GM18870 (cell line): ENCODE data around the gene PHACTR1.
"Not testable (repeated sequence)": the region's sequence is repeated elsewhere in the genome, so short reads cannot be mapped to it uniquely, and the experiment has no call there.

ENCODE experiments used
- ATAC-seq: cut with Tn5 transposase; IDR thresholded peaks from one replicate; pipeline ENCODE4 v1.9.1; 2021; ENCODE audit warnings: moderate library complexity; ENCODE audit not compliant: unreplicated experiment

Gene PHACTR1

DNA sequence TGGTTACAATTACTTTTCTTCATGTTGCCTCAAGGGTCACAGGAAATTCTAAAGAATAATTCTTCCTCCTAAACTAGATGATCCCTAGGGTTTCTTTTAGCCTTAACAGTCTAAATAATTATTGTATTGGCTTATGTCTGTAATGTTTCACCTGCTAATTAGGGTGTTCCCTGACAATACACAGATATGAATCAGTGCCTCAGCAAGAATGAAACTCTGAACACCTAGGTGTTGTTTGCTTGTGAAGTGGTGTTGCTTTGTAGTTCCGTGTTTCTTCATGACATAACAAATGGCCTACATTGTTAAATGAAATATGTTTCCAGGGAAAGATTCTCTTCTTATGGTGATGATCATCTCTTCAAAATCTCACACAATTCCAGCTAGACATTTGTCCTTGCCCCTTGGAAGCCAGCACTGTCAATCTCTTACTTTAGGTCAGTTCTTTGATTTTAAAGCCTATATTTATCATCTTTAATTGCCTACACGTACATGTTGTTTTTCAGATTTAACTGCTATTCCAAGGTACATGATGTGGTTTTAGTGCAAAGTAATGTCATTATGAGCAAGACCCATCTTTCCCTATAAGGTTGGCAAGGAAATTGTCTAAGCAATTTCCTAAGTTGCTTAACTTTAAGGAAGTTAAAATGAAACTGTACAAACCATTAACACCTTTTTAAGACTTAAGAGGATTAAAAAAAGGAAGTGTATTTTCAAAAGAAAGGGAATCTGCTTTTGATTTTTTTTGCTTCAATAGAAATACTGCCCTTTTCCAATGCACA lies 499.9 kb downstream of the PHACTR1 start:
- ATAC-seq: no peak

DNA sequence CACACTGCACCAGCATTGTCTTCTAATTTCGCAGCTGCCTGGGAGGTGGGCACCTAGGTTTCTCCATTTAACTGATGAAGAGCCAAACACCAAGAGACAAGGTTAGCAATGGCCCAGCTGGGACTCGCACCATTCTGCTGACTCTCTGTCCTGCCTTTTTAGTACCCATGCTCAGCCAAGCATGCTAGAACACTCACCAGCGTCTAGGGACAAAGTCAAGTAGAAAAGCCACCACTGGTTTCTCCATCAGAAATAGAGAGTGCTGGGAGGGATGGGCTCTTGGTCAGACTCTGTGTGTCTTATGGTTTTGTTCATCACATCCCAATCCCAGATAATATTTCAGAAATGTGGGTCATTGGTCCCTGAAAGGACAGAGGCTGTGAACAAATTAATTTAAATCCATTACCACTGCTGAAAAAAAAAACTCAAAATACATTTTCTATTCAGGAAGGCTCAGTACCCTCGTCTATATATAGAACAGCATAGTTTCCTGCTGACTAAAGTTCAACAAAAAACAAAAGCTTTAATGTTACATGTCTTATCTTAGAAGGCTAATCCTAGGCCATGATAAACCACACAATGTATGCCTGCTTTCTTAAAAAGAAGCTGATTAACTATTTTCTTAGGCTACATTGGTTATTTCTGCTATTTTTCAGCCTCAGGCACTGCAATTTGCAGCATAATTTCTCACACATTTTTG lies 500.8 kb downstream of the PHACTR1 start:
- no peak for ATAC-seq

DNA sequence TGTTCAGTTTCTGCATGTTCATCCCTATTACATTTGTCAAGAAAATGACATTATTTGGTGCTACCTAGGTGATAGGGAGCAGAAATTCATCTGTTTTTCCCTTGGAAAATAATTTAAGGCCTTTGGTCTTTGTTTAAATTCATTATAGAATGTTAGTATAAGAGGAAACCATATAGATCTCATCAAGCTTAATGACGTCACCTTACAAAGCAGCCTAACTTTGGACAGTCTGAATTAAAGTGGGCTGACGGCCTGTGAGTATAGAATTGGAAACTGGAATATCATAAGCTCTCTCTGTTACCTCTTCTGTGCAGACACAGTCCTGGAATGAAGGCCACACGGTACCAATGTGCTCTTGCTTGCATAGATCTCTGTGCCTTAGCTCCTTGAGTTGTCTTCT lies 503.7 kb downstream of the PHACTR1 start:
- no peak for ATAC-seq

DNA sequence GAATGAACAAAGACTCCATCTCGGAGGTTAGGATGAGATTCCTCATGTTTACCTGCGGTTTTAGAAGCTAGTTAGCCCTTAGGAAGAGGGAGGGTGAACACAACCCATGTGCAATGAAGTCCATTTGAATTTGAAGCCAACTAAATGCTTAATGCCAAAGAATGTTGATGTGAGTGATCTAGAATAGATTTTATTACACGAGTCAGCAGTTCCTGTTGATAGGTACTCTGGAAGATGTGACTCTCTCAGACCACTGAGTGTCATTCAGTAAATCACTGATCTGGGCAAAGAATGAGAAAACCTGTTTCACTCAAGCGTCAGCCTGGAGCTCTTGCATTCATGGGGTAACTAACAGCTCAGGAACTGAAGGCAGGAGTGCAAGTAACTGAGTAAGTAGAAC lies 505.5 kb downstream of the PHACTR1 start:
- no peak for ATAC-seq

DNA sequence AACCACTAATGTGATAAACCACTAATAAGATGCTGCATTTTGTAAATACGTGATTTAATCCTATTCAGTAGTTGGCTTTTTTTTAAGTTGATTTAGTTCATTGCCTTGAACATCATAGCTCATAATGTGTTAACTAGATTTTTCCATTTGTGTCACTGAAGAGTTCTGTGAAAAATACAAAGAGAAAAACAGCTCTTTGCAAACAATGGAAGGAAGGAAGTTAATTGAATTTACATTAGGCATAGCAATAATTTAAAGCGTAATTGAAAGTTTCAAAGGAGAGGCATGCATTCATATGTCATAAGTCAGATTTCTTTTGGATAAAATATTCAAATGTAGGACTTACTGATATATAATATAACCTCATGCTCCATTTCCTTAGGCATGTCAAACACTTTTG lies 509.5 kb downstream of the PHACTR1 start:
- ATAC-seq: no peak

DNA sequence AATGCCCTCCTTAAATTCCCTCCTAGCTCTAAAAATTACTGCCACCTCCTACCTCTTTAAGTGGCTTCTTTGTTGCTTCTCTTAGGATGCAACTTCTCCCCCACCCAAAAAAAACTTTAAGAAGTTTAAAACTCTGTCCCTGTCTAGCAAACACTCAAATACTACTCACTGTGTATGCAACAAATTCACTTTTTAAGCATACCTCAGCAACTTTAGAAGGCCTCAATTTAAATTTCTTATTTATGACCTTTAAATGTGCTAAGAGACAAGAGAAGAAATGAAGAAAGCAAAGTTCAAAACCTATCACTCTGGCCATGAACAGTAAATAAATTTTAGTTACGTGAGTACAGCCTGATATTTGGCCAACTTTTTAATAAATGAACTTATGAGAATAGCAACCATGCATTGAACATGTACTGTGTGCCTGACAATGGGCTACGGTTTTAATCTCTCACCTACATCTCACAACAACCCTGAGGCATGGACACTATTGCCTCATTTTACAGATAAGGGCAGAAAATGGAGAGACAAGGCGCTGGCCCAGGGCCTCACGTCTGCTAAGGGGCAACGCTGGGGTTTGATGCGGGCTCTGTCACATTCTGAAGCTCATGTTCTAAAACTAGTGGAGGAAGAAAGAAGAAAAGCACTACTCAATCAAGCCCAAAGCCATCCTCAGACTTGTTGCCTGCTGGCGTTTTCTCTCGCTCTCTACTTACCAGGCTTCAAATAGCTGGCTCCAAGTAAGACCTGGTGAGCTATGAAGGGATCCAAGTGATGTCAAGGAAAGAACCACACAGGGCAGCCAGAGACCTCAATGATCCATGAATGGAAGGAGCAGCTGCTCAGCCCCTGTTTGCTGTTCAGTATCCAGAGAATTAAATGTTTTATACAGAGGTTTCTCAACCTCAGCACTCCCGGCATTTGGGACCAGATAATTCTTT lies 512.0 kb downstream of the PHACTR1 start:
- ATAC-seq: no peak

DNA sequence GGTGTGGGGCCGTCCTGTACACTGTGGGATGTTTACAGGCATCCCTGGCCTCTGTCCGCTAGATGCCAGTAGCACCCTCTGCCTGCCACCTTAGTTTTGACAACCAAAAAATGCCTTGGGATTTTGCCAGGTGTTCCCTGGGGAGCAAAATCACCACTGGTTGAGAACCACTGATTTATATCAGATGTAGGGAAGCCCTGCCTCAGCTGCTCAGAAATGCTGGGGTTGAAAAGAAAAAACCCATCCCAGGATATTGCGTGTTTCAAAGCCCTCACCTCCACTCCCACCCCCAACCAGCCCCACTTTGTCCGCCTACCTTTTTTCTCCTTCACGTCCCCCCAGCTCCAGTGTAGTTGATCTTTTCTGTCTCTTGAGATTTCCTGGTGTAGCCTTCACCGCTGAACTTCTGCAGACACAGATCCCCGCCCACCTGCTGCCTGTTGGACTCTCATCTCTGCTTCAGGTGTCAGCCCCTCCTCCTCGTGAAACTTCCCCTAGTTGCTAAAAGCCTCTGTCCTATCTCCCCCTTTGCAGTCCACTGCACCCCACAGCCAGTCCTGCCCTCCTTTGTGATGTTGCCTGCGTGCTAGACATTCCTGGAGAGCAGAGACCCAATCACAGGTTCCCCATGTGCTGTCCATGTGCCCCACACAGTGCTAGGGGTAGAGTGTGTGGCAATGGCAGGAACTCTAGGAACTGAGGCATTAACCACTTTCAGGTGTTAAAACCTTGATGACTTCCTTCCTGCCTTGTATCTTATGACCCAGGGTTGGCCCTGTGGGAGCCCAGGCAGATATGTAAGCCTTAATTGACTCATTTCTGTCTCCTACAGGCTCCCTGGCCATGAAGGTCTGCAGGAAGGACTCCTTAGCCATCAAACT lies 512.9 kb downstream of the PHACTR1 start:
- ATAC-seq: peak; percentile 91

DNA sequence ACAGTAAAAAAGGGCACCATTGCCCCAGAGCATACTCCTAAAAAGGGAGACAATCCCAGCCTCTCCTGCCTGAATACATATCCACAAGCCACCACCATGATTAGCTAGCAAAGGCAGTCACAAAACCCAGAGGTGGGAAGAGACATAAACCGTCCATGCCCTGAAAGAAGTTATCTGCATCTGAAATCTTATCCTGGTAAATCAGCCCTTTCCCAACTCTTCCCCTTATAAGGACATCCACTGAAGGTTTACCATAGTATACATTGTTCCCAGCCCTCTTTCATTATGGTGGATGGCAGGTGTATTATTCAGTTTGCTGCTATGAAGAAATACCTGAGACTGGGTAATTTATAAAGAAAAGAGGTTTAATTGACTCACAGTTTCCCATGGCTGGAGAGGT lies 516.5 kb downstream of the PHACTR1 start:
- no peak for ATAC-seq

DNA sequence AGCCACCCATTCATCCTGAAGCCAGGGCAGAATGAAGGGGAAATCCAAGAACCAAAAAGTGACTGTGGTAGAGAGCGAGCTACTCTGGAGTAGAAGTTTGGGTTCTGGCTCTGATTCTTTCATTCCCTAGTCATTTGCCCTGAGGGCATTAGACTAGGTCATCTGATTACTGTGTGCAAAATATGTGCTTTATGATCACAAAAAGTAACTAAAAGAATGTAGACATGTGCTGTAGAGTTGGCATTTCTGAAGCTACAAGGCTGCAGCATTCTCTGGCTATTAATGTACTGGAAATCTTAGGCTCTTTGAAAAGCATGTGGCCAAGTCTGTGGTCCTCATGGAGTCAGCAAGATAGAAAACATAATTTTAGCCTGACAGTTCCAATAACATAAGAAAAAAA lies 517.6 kb downstream of the PHACTR1 start:
- ATAC-seq: no peak

DNA sequence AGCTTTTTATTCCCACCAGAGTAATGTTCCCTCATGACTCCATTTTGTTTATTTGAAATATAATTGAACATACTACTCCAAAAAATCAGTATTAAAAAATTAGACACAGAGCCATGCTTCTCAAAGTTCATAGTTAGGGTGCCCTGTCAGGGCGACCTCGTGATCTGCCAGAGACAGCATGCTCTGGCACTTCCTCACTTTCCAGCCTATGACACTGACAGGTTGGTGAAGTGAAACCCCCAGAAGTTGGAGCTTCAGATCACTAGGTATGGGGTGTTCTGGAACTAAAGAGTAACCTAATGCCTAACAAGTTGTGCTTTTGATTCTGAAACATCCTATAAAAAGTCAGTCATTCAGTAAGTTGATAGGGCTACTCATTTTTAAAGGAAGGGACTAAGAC lies 518.8 kb downstream of the PHACTR1 start:
- no peak for ATAC-seq

DNA sequence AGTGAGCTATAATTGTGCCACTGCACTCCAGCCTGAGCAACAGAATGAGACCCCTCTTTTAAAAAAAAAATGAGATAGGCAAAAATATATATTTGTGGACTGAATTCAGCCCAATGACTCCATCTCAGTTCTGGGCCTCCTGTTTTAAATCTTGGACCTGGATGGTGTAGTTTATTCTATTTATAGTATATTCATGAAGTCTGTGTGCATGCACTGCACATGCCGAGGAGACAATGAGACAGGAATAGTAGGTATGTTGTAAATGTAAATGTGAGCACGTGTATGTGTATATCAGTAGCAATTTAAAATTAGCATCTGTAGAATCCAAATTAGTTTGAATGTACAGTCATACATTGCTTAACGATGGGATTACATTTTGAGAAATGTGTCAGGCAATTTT lies 520.8 kb downstream of the PHACTR1 start:
- ATAC-seq: no peak

DNA sequence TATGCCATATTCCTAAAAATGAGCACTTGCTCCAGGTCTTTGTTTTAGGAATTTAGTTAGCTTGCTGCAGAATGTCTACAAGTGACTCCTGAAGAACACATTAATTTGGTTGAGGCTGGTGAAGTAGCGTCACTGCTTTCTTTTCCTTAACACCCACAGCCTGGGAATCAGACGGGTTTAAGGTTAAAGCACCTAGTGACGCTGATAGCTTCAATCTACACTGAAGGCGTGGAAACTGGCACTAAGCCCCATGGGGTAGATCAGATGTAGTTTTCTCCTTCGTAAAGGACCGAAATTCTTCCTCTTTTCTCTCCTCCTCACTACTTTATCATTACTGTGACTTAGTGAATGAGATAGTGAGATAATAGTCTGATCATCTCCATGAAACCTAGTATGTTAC lies 521.5 kb downstream of the PHACTR1 start:
- ATAC-seq: no peak

DNA sequence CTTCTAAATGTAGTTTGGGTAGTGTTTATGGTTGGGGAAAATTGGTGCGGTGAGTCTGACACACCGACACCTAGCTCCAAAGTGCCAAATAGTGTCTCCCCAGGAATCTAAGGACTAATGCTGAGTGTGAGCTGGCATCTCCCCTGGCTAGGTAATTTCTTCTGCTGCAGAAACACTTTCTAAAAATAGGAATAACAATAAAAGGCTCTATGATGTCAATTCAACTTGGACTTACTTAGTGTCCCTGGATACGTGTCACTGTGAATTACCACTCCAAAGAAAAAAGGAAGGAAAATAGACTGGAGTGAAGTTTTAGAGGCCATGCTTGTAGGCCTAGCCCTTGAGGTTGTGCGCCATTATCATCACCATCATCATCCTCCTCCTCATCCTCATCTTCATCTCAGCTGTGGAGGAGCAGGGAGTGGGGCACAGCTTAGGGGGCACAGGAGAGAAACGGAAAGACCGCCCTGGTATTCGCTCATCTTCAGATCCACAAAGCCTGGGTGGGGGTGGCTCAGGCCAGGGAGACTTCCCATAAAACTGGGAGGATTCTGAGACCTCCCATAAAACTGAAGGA lies 522.2 kb downstream of the PHACTR1 start:
- ATAC-seq: no peak

DNA sequence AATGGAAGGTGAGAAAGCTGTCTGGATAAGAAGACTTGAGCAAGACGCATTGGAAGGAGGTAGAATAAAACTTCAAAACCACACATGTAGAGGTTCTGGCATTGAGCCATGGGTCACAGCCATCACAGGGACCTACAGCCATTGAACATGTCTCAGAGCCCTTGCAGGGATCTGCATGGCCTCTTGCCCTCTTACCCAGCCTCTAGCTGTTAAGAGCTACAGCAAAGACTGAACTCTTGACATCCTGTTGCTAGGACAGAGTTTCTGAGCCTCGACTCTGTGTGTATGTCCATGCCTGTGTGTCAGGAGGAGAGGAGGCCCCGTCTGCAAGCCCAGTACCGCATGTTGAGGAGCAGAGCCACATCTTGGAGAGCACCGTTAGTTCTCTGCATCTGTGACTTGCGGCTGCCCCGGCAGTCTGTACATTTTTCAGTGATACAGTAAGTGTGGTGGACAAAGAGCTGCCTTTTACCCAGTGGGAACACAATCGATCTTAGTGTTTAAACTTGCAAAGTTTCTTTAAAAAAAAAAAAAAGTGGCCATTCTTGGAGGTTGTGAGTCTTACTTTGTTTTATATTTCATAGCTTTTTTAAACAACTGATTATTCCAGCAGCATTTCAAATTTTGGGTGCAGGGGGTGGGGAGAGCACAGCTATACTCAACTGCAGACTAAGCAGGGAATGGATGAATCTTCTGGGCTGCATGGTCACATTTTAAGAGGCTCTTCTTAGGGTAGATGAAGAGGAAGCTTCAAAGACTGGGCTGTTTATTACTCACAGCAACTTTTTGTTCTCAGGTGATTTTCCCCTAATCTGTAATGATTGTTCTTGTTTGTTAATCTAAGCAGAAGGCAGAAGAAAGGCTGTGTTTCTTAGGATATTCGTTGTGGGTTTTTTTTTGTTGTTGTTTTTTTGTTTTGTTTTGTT lies 523.2 kb downstream of the PHACTR1 start:
- no peak for ATAC-seq

DNA sequence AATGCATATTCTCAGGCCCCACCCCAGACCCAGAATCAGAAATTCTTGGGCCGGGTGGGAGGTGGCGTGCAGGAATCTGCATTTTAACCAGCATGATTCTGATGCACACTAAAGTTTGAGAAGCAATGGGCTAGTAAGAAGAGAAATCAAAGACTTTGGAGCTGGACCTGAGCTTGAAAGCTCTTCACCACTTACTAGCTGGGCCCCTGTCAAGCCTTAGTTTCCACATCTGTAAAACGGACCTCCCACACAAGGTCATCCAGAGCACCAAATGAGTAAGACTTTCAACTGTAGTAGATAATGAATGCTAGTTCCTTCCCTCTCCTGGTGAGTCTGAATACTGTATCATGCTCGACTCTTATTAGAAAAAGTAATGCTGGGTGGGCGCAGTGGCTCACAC lies 524.8 kb downstream of the PHACTR1 start:
- no peak for ATAC-seq

DNA sequence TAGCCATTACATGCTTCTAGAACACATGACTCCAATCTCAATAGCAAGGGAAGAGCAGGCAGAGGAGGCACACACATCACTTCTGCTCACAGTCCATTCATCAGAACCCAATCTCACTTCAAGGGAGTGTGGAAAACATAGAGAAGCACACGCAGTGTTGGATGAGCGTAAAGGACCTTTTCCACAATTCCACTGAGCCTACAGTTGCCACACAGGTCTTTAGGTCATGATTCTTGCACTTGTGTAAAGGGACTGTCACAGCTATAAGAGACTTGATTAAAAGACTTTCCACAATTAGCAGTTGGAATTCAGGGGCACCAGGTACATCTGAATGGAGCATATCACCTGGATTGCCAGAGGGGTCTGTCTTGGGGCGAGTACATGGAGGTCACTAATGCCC lies 525.6 kb downstream of the PHACTR1 start:
- ATAC-seq: no peak

DNA sequence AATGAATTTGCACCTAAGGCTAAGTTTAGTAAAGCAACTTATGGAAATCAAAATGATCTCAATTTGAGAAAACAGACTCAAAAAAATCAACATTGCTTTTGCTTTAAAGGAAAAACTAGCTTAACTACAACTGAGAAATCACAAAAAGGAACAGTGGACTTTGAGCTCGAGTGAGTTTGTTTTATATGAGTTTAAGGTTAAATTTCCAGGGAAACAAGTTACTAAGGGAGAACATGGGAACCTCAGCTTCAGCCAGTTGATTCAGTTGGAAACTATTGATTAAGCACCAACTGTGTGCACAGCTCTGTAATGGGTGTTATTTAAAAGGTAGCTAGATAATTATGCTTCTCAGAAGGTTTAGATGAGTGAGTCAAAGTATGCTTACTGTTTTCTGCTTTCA lies 526.0 kb downstream of the PHACTR1 start:
- no peak for ATAC-seq

DNA sequence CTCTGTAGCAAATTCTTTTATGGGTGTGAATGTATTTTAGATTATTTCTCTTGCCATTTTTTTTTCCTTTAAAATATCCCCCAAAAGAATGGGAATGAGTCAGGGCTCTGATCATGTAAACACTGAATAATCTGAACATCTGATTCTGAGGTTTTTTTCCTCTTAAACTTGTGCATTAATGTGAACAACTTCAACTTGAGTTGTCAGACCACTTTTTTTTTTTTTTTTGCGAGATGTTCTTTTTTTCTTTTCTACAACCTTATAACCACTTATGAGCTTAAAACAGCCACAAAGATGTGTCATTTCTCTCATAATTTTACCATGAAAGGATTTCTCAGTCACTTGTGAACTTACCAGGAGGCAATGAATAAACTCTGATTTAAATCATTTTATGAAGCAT lies 526.5 kb downstream of the PHACTR1 start:
- ATAC-seq: no peak

DNA sequence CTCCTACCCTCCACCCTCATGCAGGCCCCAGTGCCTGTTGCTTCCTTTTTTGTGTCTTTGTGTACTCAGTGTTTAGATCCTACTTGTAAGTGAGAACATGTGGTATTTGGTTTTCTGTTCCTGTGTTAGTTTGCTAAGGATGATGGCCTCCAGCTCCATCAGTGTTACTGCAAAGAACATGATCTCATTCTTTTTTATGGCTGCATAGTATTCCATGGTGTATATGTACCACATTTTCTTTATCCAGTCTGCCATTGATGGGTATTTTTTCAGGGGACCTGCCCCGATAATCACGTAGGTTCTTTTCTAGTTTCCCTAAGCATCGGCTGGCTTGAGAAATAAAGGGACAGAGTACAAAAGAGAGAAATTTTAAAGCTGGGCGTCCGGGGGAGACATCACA lies 527.2 kb downstream of the PHACTR1 start:
- not testable (repeated sequence) for ATAC-seq
